M059J (cell line): ENCODE results near the gene FSD1L. TPM values are rescaled to one million over a fixed set of nuclear protein-coding genes. Genes with fewer than 3 reads are reported as not detected.

Source experiments
- DNase-seq: peaks from one replicate; pipeline ENCODE4 v3.0.0-alpha.2; 2012; ENCODE audit warnings: low read depth
- total RNA-seq: library from RNA; depleted of rRNA; stranded (reverse); fragments of >200 nt; shearing (Covaris generic); gene quantifications from 2 replicates; pipeline ENCODE4 v1.2.3, GENCODE V29; 2014; rRNA removed

Gene FSD1L
- total RNA-seq, result 1.1 and 2.3 TPM in 2 replicates

- peak; percentile 91 for DNase-seq
Measured at GRCh38 chr9:105447814-105448812, at the start of gene FSD1L. Gene FSD1L (plus strand): TSS chr9:105448034. CDS start chr9:105448221, 187 bp downstream.

GRCh38 chr9:105399117-105399516 is 48.7 kb upstream of the FSD1L start:
- no peak for DNase-seq

GRCh38 chr9:105401651-105402050 is 46.2 kb upstream of the FSD1L start:
- no peak for DNase-seq

- DNase-seq, result no peak
Measured at GRCh38 chr9:105403552-105404248, 44.1 kb upstream of the FSD1L start.

GRCh38 chr9:105405514-105406131 is 42.2 kb upstream of the FSD1L start:
- peak; percentile 78 for DNase-seq

GRCh38 chr9:105406369-105406768 is 41.5 kb upstream of the FSD1L start:
- no peak for DNase-seq

GRCh38 chr9:105413525-105413924 is 34.3 kb upstream of the FSD1L start:
- DNase-seq, result peak; percentile 58

GRCh38 chr9:105414947-105415661 is 32.7 kb upstream of the FSD1L start:
- DNase-seq, result peak; percentile 47

- no peak for DNase-seq
Measured at GRCh38 chr9:105415662-105415980, 32.2 kb upstream of the FSD1L start.

- DNase-seq, result no peak
Measured at GRCh38 chr9:105416840-105417239, 31.0 kb upstream of the FSD1L start.

- DNase-seq, result no peak
Measured at GRCh38 chr9:105418588-105419500, 29.0 kb upstream of the FSD1L start.

GRCh38 chr9:105419816-105420597 is 27.8 kb upstream of the FSD1L start:
- DNase-seq, result no peak

GRCh38 chr9:105421154-105421553 is 26.7 kb upstream of the FSD1L start:
- no peak for DNase-seq

- no peak for DNase-seq
Measured at GRCh38 chr9:105421864-105422263, 26.0 kb upstream of the FSD1L start.

- DNase-seq, result no peak
Measured at GRCh38 chr9:105425816-105426433, 21.9 kb upstream of the FSD1L start.

GRCh38 chr9:105426657-105427056 is 21.2 kb upstream of the FSD1L start:
- no peak for DNase-seq

GRCh38 chr9:105431424-105432246 is 16.2 kb upstream of the FSD1L start:
- no peak for DNase-seq

GRCh38 chr9:105432247-105432842 is 15.5 kb upstream of the FSD1L start:
- no peak for DNase-seq
